DMS114 treated with DMSO at 0.1 percent for 48 hours (cell line): ENCODE results near the gene OMG.
"Not testable (repeated sequence)": the region's sequence is repeated elsewhere in the genome, so short reads cannot be mapped to it uniquely, and the experiment has no call there.

Experiments
- DNase-seq: peaks from one replicate; lab custom pipeline; 2025; ENCODE audit not compliant: unreplicated experiment; lab: John Stamatoyannopoulos, UW

The OMG gene

GRCh38 chr17:31266042-31266441 is 31.0 kb downstream of the OMG start:
- DNase-seq, result no peak

GRCh38 chr17:31262923-31263322 is 34.1 kb downstream of the OMG start:
- not testable (repeated sequence) for DNase-seq

GRCh38 chr17:31261601-31262000 is 35.4 kb downstream of the OMG start:
- no peak for DNase-seq

GRCh38 chr17:31260151-31260550 is 36.9 kb downstream of the OMG start:
- no peak for DNase-seq

GRCh38 chr17:31256936-31257335 is 40.1 kb downstream of the OMG start:
- no peak for DNase-seq

- no peak for DNase-seq
Measured at GRCh38 chr17:31254654-31255053, 42.4 kb downstream of the OMG start.

GRCh38 chr17:31252741-31253140 is 44.3 kb downstream of the OMG start:
- DNase-seq, result no peak

- no peak for DNase-seq
Measured at GRCh38 chr17:31251970-31252328, 45.1 kb downstream of the OMG start.

GRCh38 chr17:31251105-31251969 is 45.7 kb downstream of the OMG start:
- DNase-seq, result no peak

GRCh38 chr17:31250229-31250628 is 46.8 kb downstream of the OMG start:
- no peak for DNase-seq

- no peak for DNase-seq
Measured at GRCh38 chr17:31249835-31250141, 47.3 kb downstream of the OMG start.

- no peak for DNase-seq
Measured at GRCh38 chr17:31248986-31249834, 47.8 kb downstream of the OMG start.
